GM18502 (cell line): ENCODE results near the gene CNTN4.

ENCODE experiments used
- ATAC-seq: cut with Tn5 transposase; IDR thresholded peaks from one replicate; pipeline ENCODE4 v1.9.1; 2021; ENCODE audit warnings: mild to moderate bottlenecking; ENCODE audit not compliant: unreplicated experiment, poor library complexity

The CNTN4 gene

GRCh38 chr3:2567451-2567850, 468.8 kb downstream of the CNTN4 start:
- ATAC-seq: no peak

- ATAC-seq: no peak
Measured at GRCh38 chr3:2568156-2568555, 469.5 kb downstream of the CNTN4 start.

GRCh38 chr3:2568929-2569328, 470.3 kb downstream of the CNTN4 start:
- ATAC-seq: no peak

- ATAC-seq: no peak
Measured at GRCh38 chr3:2577571-2577970, 478.9 kb downstream of the CNTN4 start.

- no peak for ATAC-seq
Measured at GRCh38 chr3:2578560-2578959, 479.9 kb downstream of the CNTN4 start.

- no peak for ATAC-seq
Measured at GRCh38 chr3:2579206-2579605, 480.5 kb downstream of the CNTN4 start.

GRCh38 chr3:2583046-2583445, 484.4 kb downstream of the CNTN4 start:
- no peak for ATAC-seq

- ATAC-seq: no peak
Measured at GRCh38 chr3:2589336-2589969, 490.8 kb downstream of the CNTN4 start.

- ATAC-seq: no peak
Measured at GRCh38 chr3:2595486-2595885, 496.8 kb downstream of the CNTN4 start.

GRCh38 chr3:2597615-2598014, 498.9 kb downstream of the CNTN4 start:
- ATAC-seq: no peak

- ATAC-seq: no peak
Measured at GRCh38 chr3:2599471-2599870, 500.8 kb downstream of the CNTN4 start.

- ATAC-seq: no peak
Measured at GRCh38 chr3:2603692-2604289, 505.1 kb downstream of the CNTN4 start.

- no peak for ATAC-seq
Measured at GRCh38 chr3:2614578-2614977, 515.9 kb downstream of the CNTN4 start.

GRCh38 chr3:2615080-2615479, 516.4 kb downstream of the CNTN4 start:
- ATAC-seq: no peak

GRCh38 chr3:2623436-2623835, 524.8 kb downstream of the CNTN4 start:
- ATAC-seq: no peak

- ATAC-seq: no peak
Measured at GRCh38 chr3:2628117-2628516, 529.5 kb downstream of the CNTN4 start.

GRCh38 chr3:2635511-2635910, 536.8 kb downstream of the CNTN4 start:
- no peak for ATAC-seq

GRCh38 chr3:2643606-2644005, 544.9 kb downstream of the CNTN4 start:
- no peak for ATAC-seq

GRCh38 chr3:2645001-2645400, 546.3 kb downstream of the CNTN4 start:
- no peak for ATAC-seq

GRCh38 chr3:2650746-2651145, 552.1 kb downstream of the CNTN4 start:
- ATAC-seq: no peak

- no peak for ATAC-seq
Measured at GRCh38 chr3:2652386-2652785, 553.7 kb downstream of the CNTN4 start.

GRCh38 chr3:2653706-2654105, 555.0 kb downstream of the CNTN4 start:
- ATAC-seq: no peak
